Measurements from ENCODE around the gene GDPD5. TPM values are rescaled to one million over a fixed set of nuclear protein-coding genes. Genes with fewer than 3 reads are reported as not detected.

GDPD5 gene
- total and polyA plus RNA-seq, 2 donors (not counting 3 experiments of a cell fraction or from before 2014, with no cell fraction given): 60.2 to 79.2 TPM

DNA sequence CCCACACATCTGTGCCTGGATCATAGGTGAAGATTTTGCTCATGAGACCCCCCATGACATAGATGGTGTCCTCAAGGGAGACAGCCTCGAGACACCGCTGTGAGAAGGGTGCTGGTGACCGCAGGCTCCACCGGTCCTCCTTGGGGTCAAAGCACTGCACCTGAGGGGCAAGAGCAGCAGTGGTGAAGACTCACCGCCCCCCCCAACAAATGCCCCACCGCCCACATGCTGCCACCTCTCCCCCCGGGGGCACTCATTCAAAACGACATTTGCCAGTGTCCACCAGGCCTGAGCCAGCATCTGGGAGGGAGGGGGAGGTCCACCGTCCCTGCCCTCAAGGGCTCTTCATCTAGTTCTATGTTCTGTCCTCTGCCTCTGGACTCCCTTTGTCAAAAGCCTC is 102.0 kb downstream of the GDPD5 start:
- Histone ChIP-seq H2AFZ (ENCODE audit: low read depth, low read length) (no peak overlapping the region), H3K36me3 (ENCODE audit: control insufficient read depth in 2 of 2, extremely low read depth in 1 of 2, insufficient read depth in 2 of 2, low read length in 2 of 2) (peaks cover 0 to 6% of the 10 kb centered on the region in 2 experiments), H3K4me3 (replicated peaks in 1 of 3; ENCODE audit: insufficient read depth in 1 of 3, low read depth in 1 of 3, low read length in 3 of 3) (no peak overlapping the region), H3K4me2 (ENCODE audit: insufficient read depth, low read length) (no peak overlapping the region), H4K20me1 (replicated peaks; ENCODE audit: control insufficient read depth, extremely low read depth, insufficient read depth, low read length) (no peaks in the 10 kb centered on the region), H3K9ac (replicated peaks; ENCODE audit: extremely low read depth, insufficient read depth, low read length) (no peak overlapping the region), H3K9me3 (replicated peaks; ENCODE audit: control insufficient read depth, insufficient read depth, low read length) (no peaks in the 10 kb centered on the region), H3K27me3 (ENCODE audit: control insufficient read depth in 2 of 2, insufficient read depth in 2 of 2, low read length in 2 of 2) (no peaks in the 10 kb centered on the region), H3K9me1 (replicated peaks; ENCODE audit: control insufficient read depth, extremely low read depth, insufficient read depth, low read length) (no peaks in the 10 kb centered on the region), H3K27ac (ENCODE audit: insufficient read depth, low read depth, low read length) (no peak overlapping the region), H3K4me1 (ENCODE audit: control insufficient read depth, extremely low read depth, insufficient read depth, low read length) (peaks cover 14% of the 10 kb centered on the region), H3K79me2 (ENCODE audit: control insufficient read depth, insufficient read depth, low read length) (no peaks in the 10 kb centered on the region)
- no TSS peak for BruUV-seq (replicated peaks)
- TF ChIP-seq, protein P1, sequence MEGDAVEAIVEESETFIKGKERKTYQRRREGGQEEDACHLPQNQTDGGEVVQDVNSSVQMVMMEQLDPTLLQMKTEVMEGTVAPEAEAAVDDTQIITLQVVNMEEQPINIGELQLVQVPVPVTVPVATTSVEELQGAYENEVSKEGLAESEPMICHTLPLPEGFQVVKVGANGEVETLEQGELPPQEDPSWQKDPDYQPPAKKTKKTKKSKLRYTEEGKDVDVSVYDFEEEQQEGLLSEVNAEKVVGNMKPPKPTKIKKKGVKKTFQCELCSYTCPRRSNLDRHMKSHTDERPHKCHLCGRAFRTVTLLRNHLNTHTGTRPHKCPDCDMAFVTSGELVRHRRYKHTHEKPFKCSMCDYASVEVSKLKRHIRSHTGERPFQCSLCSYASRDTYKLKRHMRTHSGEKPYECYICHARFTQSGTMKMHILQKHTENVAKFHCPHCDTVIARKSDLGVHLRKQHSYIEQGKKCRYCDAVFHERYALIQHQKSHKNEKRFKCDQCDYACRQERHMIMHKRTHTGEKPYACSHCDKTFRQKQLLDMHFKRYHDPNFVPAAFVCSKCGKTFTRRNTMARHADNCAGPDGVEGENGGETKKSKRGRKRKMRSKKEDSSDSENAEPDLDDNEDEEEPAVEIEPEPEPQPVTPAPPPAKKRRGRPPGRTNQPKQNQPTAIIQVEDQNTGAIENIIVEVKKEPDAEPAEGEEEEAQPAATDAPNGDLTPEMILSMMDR (IDR thresholded peaks at IDR 0.05; ENCODE audit: extremely low read depth in 1 of 2, insufficient read depth in 1 of 2, low read depth in 1 of 2, low read length in 2 of 2): no peak
- TF ChIP-seq JUN (IDR thresholded peaks at IDR 0.05; ENCODE audit: borderline replicate concordance, insufficient read depth, insufficient read length, low read depth) (no peak), POLR2AphosphoS5 (IDR thresholded peaks at IDR 0.05; ENCODE audit: insufficient read depth, low read depth, low read length) (no peak), MYC (IDR thresholded peaks at IDR 0.05; ENCODE audit: low read depth, low read length) (no peak), POLR2A (IDR thresholded peaks at IDR 0.05; ENCODE audit: low read depth, low read length) (no peak), EZH2 (IDR thresholded peaks at IDR 0.05; ENCODE audit: borderline replicate concordance, low read depth, low read length, severe bottlenecking) (no peak), FOS (IDR thresholded peaks at IDR 0.05; ENCODE audit: borderline replicate concordance, insufficient read depth, low read length) (no peak), GATA2 (IDR thresholded peaks at IDR 0.05; ENCODE audit: insufficient read depth, insufficient read length, low read depth, low read length) (no peak)
- TF ChIP-seq, protein P2, sequence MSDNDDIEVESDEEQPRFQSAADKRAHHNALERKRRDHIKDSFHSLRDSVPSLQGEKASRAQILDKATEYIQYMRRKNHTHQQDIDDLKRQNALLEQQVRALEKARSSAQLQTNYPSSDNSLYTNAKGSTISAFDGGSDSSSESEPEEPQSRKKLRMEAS (IDR thresholded peaks at IDR 0.05; ENCODE audit: insufficient read depth, insufficient read length): no peak
- ChIA-PET POLR2A (no interaction called here), CTCF (interaction anchor here (0.8 kb wide), 1 partner anchor 16 kb away, joined by 3 read pairs; no protein-coding TSS in a partner anchor)
- FAIRE-seq (no peak), DNase-seq (ENCODE audit: low read depth, low spot score) (no peak)
- intact Hi-C loops (cut with micrococcal nuclease) (no loop called here), dilution Hi-C loops (cut with MboI; ENCODE audit: extremely low pct_ligation_motif_present, low sequenced_read_pairs) (no loop called here)

Measured in endothelial cell of umbilical vein (primary cell).